ENCODE data around the gene AEBP1.
A peak's percentile ranks its signal among the peaks of the same experiment; 100 is the strongest.
"Not testable (repeated sequence)": the region's sequence is repeated elsewhere in the genome, so short reads cannot be mapped to it uniquely, and the experiment has no call there.

AEBP1 gene

GRCh38 chr7:44121761-44122420 lies 17.7 kb downstream of the AEBP1 start:
- DNase-seq, result no peak

DNA sequence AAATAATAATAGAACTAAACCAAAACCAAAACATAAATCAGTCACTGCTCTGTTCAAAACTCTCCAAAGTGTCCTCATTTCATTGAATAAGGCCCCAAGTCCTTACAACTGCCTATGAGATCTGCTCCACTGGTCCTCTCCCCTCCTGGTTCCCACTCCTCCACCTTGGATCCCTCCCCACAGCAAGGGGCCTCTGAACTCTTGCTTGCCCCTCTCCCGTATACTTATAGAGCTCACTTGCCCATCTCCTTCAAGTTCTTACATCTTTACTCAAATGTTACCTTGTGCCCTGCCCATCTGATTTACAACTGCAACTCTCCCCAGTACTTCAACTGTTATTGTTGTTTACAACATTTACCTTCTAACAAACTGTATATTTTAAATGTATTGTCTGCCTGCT lies 18.4 kb downstream of the AEBP1 start:
- DNase-seq, result no peak

GRCh38 chr7:44123190-44124003 lies 19.3 kb downstream of the AEBP1 start, which contains the start of gene POLD2:
Gene POLD2, minus strand, starts transcription at chr7:44123548. Its CDS starts 1,495 bp downstream, at chr7:44122053.
- DNase-seq, result peak; percentile 98

GRCh38 chr7:44124822-44125202 lies 20.7 kb downstream of the AEBP1 start:
- DNase-seq, result no peak

GRCh38 chr7:44126574-44126973 lies 22.4 kb downstream of the AEBP1 start:
- DNase-seq, result not testable (repeated sequence)

DNA sequence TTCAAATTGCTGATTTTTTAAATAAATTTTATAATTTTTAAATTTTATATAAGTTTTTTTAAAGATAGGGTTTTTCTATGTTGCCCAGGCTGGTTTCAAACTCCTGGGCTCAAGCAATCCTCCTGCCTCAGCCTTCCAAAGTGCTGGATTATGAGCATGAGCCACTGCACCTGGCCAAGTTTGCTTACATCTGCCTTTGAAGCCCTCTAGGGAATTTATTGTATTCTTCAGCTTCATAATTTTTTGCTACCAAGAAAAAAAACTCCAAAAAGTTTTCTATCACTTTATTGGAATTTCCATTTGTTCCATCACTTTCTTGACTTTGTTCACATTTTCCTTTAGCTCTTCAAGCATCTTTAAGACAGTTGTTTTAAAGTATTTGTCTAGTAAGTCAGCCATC lies 23.0 kb downstream of the AEBP1 start:
- DNase-seq, result no peak

- no peak for DNase-seq
Measured at GRCh38 chr7:44128721-44129582, 24.8 kb downstream of the AEBP1 start.

DNA sequence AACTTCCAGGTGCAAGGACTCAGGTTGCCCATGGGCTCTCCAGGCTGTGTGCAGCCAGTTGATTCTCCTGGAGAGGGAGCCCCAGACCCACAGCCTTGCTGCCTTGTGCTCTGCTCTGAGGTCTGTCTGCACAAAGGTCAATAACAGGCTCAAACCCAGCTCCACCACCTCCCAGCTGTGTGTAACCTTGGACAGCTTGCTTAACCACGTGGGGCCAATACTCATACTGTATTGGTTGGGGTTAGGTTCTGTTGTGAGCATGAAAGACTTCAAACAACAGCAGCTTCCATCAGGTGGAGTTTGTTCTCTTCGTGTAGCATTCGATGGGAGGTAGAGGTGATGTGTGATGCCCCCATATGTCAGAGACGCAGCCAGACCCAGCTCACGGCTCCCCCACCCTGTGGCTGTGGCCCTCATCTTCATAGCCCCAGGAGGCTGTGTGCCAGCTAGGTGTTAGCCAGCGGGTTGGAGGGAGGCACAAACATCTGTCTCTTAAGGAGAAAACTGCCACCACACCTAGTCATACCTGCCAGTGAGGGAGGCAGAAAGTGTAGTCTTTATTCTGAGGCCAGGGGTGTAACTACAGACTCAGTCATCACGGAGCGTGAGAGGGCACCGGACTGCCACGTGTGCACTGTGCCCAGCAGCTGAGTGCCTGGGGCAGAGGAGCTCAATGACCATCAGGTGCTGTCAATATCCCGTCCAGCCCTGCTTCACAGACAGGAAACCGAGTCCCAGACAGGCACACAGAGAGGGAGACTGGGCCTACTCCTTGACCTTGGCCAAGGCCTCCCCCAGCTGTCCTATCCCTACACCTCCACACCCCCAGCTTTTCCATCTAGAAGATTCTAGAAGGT lies 27.3 kb downstream of the AEBP1 start:
- DNase-seq, result no peak

DNA sequence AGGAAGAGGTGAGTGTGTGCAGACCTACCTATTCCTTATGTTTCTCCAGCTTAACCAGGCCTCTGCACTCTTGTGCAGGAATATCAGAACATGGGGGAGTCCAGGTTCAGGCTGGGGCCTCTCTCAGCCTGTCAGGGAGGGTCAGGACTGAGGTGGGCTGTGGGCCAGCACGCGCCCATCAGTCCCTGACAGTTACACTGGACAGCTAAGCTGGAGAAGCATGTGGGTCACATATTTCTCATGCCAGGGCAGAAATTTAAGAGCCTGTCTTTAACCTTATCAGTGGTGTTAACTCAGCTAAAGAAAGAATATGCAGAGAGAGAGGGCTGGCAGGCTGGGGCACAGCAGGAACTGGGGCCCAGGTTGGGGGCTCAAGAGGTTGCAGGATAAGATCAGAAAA lies 27.9 kb downstream of the AEBP1 start:
- DNase-seq, result no peak

- no peak for DNase-seq
Measured at GRCh38 chr7:44133295-44133694, 29.1 kb downstream of the AEBP1 start.

GRCh38 chr7:44134943-44135628 lies 30.9 kb downstream of the AEBP1 start:
- peak; percentile 20 for DNase-seq

DNA sequence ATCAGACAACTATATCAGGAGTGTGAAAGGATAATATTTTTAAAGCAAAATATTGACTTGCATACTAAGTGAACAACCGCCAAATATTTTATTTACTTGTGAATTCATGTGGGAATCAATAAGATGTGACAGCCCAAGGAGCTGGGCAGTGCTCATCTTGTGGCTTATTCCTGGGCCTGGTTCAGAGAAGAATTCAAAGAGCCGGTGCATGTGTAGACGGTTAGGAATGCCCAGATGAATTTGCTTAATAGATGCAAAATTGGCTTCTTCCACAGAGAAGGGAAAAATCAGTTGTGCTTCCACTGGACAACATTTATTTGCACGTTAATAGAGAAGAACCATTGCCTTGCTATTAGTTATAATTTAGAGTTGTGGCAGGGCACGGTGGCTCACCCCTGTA lies 32.6 kb downstream of the AEBP1 start:
- DNase-seq, result no peak

- DNase-seq, result no peak
Measured at GRCh38 chr7:44138698-44139097, 34.6 kb downstream of the AEBP1 start.

- no peak for DNase-seq
Measured at GRCh38 chr7:44139311-44140010, 35.3 kb downstream of the AEBP1 start.

- DNase-seq, result no peak
Measured at GRCh38 chr7:44140341-44140740, 36.2 kb downstream of the AEBP1 start.

- DNase-seq, result no peak
Measured at GRCh38 chr7:44141221-44141850, 37.2 kb downstream of the AEBP1 start, which contains the start of gene MYL7. Gene MYL7, minus strand, starts transcription at chr7:44141332. Its CDS starts 27 bp downstream, at chr7:44141305.

DNA sequence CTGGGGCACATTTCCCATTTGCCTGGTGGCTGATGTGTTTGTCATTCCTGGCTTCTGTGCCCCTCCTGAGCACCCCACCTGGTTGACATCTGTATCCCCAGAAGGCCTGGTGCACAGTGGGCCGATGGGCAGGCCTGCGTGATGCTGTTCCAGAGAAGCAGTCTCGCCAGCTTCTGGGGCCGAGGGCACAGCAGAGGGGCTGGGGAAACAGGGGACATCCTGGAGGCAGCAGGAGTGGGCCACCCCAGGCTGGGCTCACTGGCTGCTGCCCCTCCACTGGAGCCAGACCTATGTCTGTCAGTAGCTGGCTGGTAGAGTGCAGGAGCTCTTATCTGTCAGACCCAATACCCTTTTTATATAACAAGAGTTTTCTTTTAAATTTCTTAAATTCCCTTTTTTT lies 37.9 kb downstream of the AEBP1 start:
- no peak for DNase-seq

DNA sequence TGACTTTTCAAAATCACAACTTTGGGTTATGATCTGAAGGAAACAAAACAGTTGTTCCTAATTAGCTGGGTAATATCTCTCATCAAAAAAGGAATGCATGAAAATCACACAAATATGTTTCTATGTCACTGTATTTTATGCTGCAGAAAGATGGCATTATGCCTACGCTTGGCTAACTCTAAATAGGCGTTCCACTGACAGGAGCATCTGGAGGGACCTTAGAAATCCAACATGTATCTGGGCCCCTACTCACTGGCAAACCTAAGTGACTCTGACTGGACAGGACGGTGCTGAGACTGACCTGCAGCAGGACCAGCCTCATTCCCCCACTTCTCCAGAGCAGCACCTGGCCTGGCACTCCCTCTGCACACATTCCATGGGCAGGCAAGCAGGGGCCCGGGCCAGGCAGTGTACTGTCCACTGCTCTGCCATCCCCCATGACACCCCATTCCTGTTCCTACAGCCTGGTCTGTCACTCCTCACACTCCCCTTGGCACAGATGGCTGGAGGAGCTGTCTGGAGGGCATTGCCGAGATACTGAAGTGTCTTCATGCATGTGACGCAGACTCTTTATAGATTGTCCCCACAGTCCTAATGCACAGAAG lies 39.6 kb downstream of the AEBP1 start:
- no peak for DNase-seq

- DNase-seq, result no peak
Measured at GRCh38 chr7:44144426-44144967, 40.4 kb downstream of the AEBP1 start.

GRCh38 chr7:44144968-44145478 lies 40.9 kb downstream of the AEBP1 start:
- DNase-seq, result no peak

Measured in DMS79 (cell line).